Hindlimb muscle (tissue), 1 donor: ENCODE data around the gene ST3GAL3. TPM values are rescaled to one million over a fixed set of nuclear protein-coding genes. Genes with fewer than 3 reads are reported as not detected.
"Not testable (repeated sequence)": the region's sequence is repeated elsewhere in the genome, so short reads cannot be mapped to it uniquely, and the experiment has no call there.

Source experiments
- DNase-seq: peaks from one replicate; pipeline ENCODE4 v3.0.0-alpha.2; 2013
- polyA plus RNA-seq: library from polyadenylated mRNA; unstranded; fragments of 120-200 nt; gene quantifications from one replicate; pipeline ENCODE4 v1.2.1, GENCODE V29; 2013; ENCODE audit not compliant: insufficient read length

ST3GAL3 gene
- polyA plus RNA-seq, 1 donor = 36.4 TPM

GRCh38 chr1:43760745-43761317, 53.5 kb downstream of the ST3GAL3 start:
- no peak for DNase-seq

GRCh38 chr1:43763497-43763973, 56.2 kb downstream of the ST3GAL3 start:
- peak; percentile 83 for DNase-seq

GRCh38 chr1:43764581-43764980, 57.2 kb downstream of the ST3GAL3 start:
- DNase-seq = no peak

GRCh38 chr1:43766086-43766784, 58.9 kb downstream of the ST3GAL3 start:
- no peak for DNase-seq

- no peak for DNase-seq
These were observed 59.6 kb downstream of the ST3GAL3 start for GRCh38 chr1:43766818-43767525.

GRCh38 chr1:43768168-43768567, 60.8 kb downstream of the ST3GAL3 start:
- no peak for DNase-seq

- DNase-seq = no peak
These were observed 62.1 kb downstream of the ST3GAL3 start for GRCh38 chr1:43769350-43769908.

GRCh38 chr1:43770111-43770510, 62.8 kb downstream of the ST3GAL3 start:
- no peak for DNase-seq

- DNase-seq = no peak
These were observed 65.6 kb downstream of the ST3GAL3 start for GRCh38 chr1:43772978-43773377.

- DNase-seq = no peak
These were observed 66.5 kb downstream of the ST3GAL3 start for GRCh38 chr1:43773821-43774220.

GRCh38 chr1:43774359-43774758, 67.0 kb downstream of the ST3GAL3 start:
- DNase-seq = no peak

- no peak for DNase-seq
These were observed 68.9 kb downstream of the ST3GAL3 start for GRCh38 chr1:43776043-43776761.

GRCh38 chr1:43777916-43778315, 70.6 kb downstream of the ST3GAL3 start:
- DNase-seq = not testable (repeated sequence)

- no peak for DNase-seq
These were observed 71.9 kb downstream of the ST3GAL3 start for GRCh38 chr1:43779266-43779665.

GRCh38 chr1:43779805-43780403, 72.6 kb downstream of the ST3GAL3 start:
- DNase-seq = no peak

- peak; percentile 29 for DNase-seq
These were observed 74.2 kb downstream of the ST3GAL3 start for GRCh38 chr1:43781574-43781973.

GRCh38 chr1:43783096-43783670, 75.8 kb downstream of the ST3GAL3 start:
- no peak for DNase-seq

GRCh38 chr1:43783671-43784205, 76.4 kb downstream of the ST3GAL3 start:
- no peak for DNase-seq

- no peak for DNase-seq
These were observed 79.0 kb downstream of the ST3GAL3 start for GRCh38 chr1:43786201-43786958.

- peak; percentile 55 for DNase-seq
These were observed 79.6 kb downstream of the ST3GAL3 start for GRCh38 chr1:43786960-43787359.
